Smooth muscle cell (in vitro differentiated cells): ENCODE data around the gene ANGPTL4. TPM values are rescaled to one million over a fixed set of nuclear protein-coding genes. Genes with fewer than 3 reads are reported as not detected.
"Not testable (repeated sequence)": the region's sequence is repeated elsewhere in the genome, so short reads cannot be mapped to it uniquely, and the experiment has no call there.

Source experiments
- DNase-seq: peaks from one replicate; lab custom pipeline; 2025; ENCODE audit not compliant: unreplicated experiment; lab: John Stamatoyannopoulos, UW
- H2AFZ ChIP-seq: fragments of 200-600 bp; sonication (generic); 2 replicates; pipeline ENCODE4 v1.6.0; 2016; ENCODE audit warnings: antibody characterized with exemption, low read depth, mild to moderate bottlenecking
- H3F3A ChIP-seq: fragments of 200-600 bp; sonication (generic); 2 replicates; pipeline ENCODE4 v1.6.0; 2017; ENCODE audit warnings: antibody characterized with exemption, low read depth
- H3K27ac ChIP-seq: fragments of 200-600 bp; sonication (generic); 2 replicates; pipeline ENCODE4 v1.5.1; 2016; ENCODE audit warnings: low read depth, mild to moderate bottlenecking
- H3K27me3 ChIP-seq: fragments of 200-600 bp; sonication (generic); 2 replicates; pipeline ENCODE4 v1.6.1; 2016; ENCODE audit warnings: low read depth, mild to moderate bottlenecking
- H3K36me3 ChIP-seq: fragments of 200-600 bp; sonication (generic); 2 replicates; pipeline ENCODE4 v1.5.1; 2016; ENCODE audit warnings: low read depth
- H3K4me1 ChIP-seq: fragments of 200-600 bp; sonication (generic); 2 replicates; pipeline ENCODE4 v1.5.1; 2016; ENCODE audit warnings: low read depth
- H3K4me2 ChIP-seq: fragments of 200-600 bp; sonication (generic); 2 replicates; pipeline ENCODE4 v1.6.0; 2016; ENCODE audit warnings: mild to moderate bottlenecking
- H3K4me3 ChIP-seq: fragments of 200-600 bp; sonication (generic); 2 replicates; pipeline ENCODE4 v1.5.1; 2016; ENCODE audit warnings: mild to moderate bottlenecking
- H3K79me2 ChIP-seq: fragments of 200-600 bp; sonication (generic); 2 replicates; pipeline ENCODE4 v1.6.0; 2016; ENCODE audit warnings: low read depth, mild to moderate bottlenecking
- H3K9ac ChIP-seq: fragments of 200-600 bp; sonication (generic); 2 replicates; pipeline ENCODE4 v1.6.0; 2016; ENCODE audit warnings: low read depth
- H3K9me3 ChIP-seq: fragments of 200-600 bp; sonication (generic); replicated peaks from 2 replicates; pipeline ENCODE4 v1.5.1; 2016; ENCODE audit warnings: low read depth
- H4K20me1 ChIP-seq: fragments of 200-600 bp; sonication (generic); 2 replicates; pipeline ENCODE4 v1.6.0; 2016; ENCODE audit warnings: low read depth
- CTCF ChIP-seq: fragments of 200-600 bp; sonication (generic); IDR thresholded peaks from 2 replicates; pipeline ENCODE4 v1.5.1; 2017; ENCODE audit warnings: borderline replicate concordance, mild to moderate bottlenecking, antibody characterized with exemption; ENCODE audit not compliant: insufficient read depth, poor library complexity, severe bottlenecking
- WGBS: methylation state at CpG from one replicate; pipeline ENCODE4 v1.1.7; 2016; ENCODE audit warnings: low lambda C conversion rate; 5-methylcytosine and 5-hydroxymethylcytosine counted together
- polyA plus RNA-seq: library from polyadenylated mRNA; unstranded; fragments of >200 nt; fragmentation: Nextera tagmentation; extraction: Ambion mirVana; gene quantifications from 2 replicates; pipeline ENCODE4 v1.2.1, GENCODE V29; 2016
- total RNA-seq: library from RNA; depleted of rRNA; stranded (reverse); fragments of >200 nt; gene quantifications from 2 replicates; pipeline ENCODE4 v1.2.3, GENCODE V29; 2014

ANGPTL4 gene
- total and polyA plus RNA-seq, 2 experiments from 2014 or later: 10.2 to 18.7 TPM

GRCh38 chr19:8371011-8371804 lies 7.3 kb downstream of the ANGPTL4 start:
- Histone ChIP-seq H3K4me3 (no peak overlapping the region), H3F3A (peaks cover under 1% of the 10 kb centered on the region), H3K9me3 (no peaks in the 10 kb centered on the region), H3K27ac (no peak overlapping the region), H3K9ac (no peak overlapping the region), H3K79me2 (no peaks in the 10 kb centered on the region), H3K27me3 (no peaks in the 10 kb centered on the region), H3K36me3 (no peaks in the 10 kb centered on the region), H3K4me2 (no peak overlapping the region), H4K20me1 (peaks cover under 1% of the 10 kb centered on the region), H2AFZ (no peak overlapping the region), H3K4me1 (no peaks in the 10 kb centered on the region)
- no peak for TF ChIP-seq CTCF
- WGBS: 91% methylated on average over 24 of the region's 28 CpGs
- no peak for DNase-seq

- TF ChIP-seq CTCF: no peak
- no peaks in the 10 kb centered on the region for H3F3A ChIP-seq
- H3K9me3 ChIP-seq: no peaks in the 10 kb centered on the region
- DNase-seq: no peak
- no peaks in the 10 kb centered on the region for H3K4me1 ChIP-seq
- H2AFZ ChIP-seq: no peak overlapping the region
- 94% methylated on average over 26 of the region's 26 CpGs for WGBS
- no peaks in the 10 kb centered on the region for H3K36me3 ChIP-seq
- no peak overlapping the region for H3K27ac ChIP-seq
- H3K27me3 ChIP-seq: no peaks in the 10 kb centered on the region
- H3K4me3 ChIP-seq: no peak overlapping the region
- H3K4me2 ChIP-seq: no peak overlapping the region
- no peaks in the 10 kb centered on the region for H3K79me2 ChIP-seq
- no peaks in the 10 kb centered on the region for H4K20me1 ChIP-seq
- H3K9ac ChIP-seq: no peak overlapping the region
These were observed 10.2 kb downstream of the ANGPTL4 start for GRCh38 chr19:8373867-8374813.

- H3K4me2 ChIP-seq, H3K36me3 ChIP-seq, H4K20me1 ChIP-seq, H3K4me3 ChIP-seq, H3K9me3 ChIP-seq, H3K4me1 ChIP-seq, H3K9ac ChIP-seq, H2AFZ ChIP-seq, H3K27ac ChIP-seq, H3K79me2 ChIP-seq, H3F3A ChIP-seq, H3K27me3 ChIP-seq, DNase-seq: not testable (repeated sequence)
- WGBS: 98% methylated on average over 32 of the region's 32 CpGs
These were observed 11.8 kb downstream of the ANGPTL4 start for GRCh38 chr19:8375766-8376165.

GRCh38 chr19:8376373-8376974 lies 12.5 kb downstream of the ANGPTL4 start:
- not testable (repeated sequence) for H3F3A ChIP-seq, H4K20me1 ChIP-seq, H3K27me3 ChIP-seq, H3K9ac ChIP-seq, H2AFZ ChIP-seq, DNase-seq, H3K9me3 ChIP-seq, H3K36me3 ChIP-seq, H3K4me3 ChIP-seq, H3K4me1 ChIP-seq, H3K4me2 ChIP-seq, H3K27ac ChIP-seq, H3K79me2 ChIP-seq
- 92% methylated on average over 10 of the region's 10 CpGs for WGBS
